Measurements from ENCODE around the gene OR1L6. TPM values are rescaled to one million over a fixed set of nuclear protein-coding genes. Genes with fewer than 3 reads are reported as not detected.

Gene OR1L6
- total and polyA plus RNA-seq, 12 donors: not detected

- H3K9me3 ChIP-seq (replicated peaks in 1 of 3): no peaks in the 10 kb centered on the region
- no peaks in the 10 kb centered on the region for H3K4me1 ChIP-seq (replicated peaks in 1 of 2)
- TF ChIP-seq POLR2A (IDR thresholded peaks at IDR 0.05) (no peak), CTCF (IDR thresholded peaks at IDR 0.05) (no peak)
- no peak overlapping the region for H3K4me3 ChIP-seq
- WGBS, 4 donors: 79 to 92% (median 83%) methylated on average over 4 of the region's 4 CpGs
- no peaks in the 10 kb centered on the region for H3K27me3 ChIP-seq
- H3K27ac ChIP-seq: no peak overlapping the region
- no peaks in the 10 kb centered on the region for H3K36me3 ChIP-seq (replicated peaks in 1 of 2)
- intact Hi-C loops (cut with DNase I): no loop called here
- no peak for DNase-seq
Measured at GRCh38 chr9:122786338-122786737, 44.2 kb downstream of the OR1L6 start.

DNA sequence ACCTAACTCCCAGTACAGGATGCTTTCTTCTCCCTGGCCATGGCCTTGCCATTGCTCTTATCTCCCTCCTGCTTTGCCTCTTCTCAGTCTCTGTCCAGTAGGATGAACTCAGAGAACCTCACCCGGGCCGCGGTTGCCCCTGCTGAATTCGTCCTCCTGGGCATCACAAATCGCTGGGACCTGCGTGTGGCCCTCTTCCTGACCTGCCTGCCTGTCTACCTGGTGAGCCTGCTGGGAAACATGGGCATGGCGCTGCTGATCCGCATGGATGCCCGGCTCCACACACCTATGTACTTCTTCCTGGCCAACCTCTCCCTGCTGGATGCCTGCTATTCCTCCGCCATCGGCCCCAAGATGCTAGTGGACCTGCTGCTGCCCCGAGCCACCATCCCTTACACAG, 46.7 kb downstream of the OR1L6 start, which contains the start of gene OR5C1:
Gene OR5C1, plus strand, starts transcription at position 103 of the 400 bp plus-strand sequence. Its CDS starts 0 bp downstream, at position 103.
- intact Hi-C loops (cut with DNase I): no loop called here
- Histone ChIP-seq H3K9me3 (replicated peaks in 1 of 3) (no peaks in the 10 kb centered on the region), H3K27ac (no peak within 1 kb of the TSS), H3K4me1 (replicated peaks in 1 of 2) (no peaks in the 10 kb centered on the region), H3K36me3 (replicated peaks in 1 of 2) (no peaks in the 10 kb centered on the region), H3K27me3 (no peaks in the 10 kb centered on the region), H3K4me3 (no peak within 1 kb of the TSS)
- 80 to 94% (median 92%) methylated on average over 3 to 12 of the region's 12 CpGs for WGBS, 4 donors
- no peak for DNase-seq
- TF ChIP-seq CTCF (IDR thresholded peaks at IDR 0.05) (no peak), POLR2A (IDR thresholded peaks at IDR 0.05) (no peak)

DNA sequence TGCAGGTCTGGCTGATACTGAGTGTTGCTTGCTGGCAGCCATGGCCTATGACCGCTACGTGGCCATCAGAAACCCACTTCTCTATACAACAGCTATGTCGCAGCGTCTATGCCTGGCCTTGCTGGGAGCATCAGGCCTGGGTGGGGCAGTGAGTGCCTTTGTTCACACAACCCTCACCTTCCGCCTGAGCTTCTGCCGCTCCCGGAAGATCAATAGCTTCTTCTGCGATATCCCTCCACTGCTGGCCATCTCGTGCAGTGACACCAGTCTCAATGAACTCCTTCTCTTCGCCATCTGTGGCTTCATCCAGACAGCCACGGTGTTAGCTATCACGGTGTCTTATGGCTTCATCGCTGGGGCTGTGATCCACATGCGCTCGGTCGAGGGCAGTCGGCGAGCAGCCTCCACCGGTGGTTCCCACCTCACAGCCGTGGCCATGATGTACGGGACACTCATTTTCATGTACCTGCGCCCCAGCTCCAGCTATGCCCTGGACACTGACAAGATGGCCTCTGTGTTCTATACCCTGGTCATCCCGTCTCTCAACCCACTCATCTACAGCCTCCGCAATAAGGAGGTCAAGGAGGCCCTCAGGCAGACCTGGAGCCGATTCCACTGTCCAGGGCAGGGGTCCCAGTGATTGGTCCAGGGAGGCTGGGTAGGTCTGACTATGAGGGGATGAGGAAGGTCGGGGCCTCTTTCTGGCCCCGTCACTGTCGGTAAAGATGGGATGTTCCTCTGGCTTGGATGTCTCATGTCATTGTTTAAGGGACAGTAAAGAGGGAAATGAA, 47.3 kb downstream of the OR1L6 start:
- no peak for DNase-seq
- Histone ChIP-seq H3K27me3 (no peaks in the 10 kb centered on the region), H3K36me3 (replicated peaks in 1 of 2) (no peaks in the 10 kb centered on the region), H3K9me3 (replicated peaks in 1 of 3) (no peaks in the 10 kb centered on the region), H3K4me1 (replicated peaks in 1 of 2) (no peaks in the 10 kb centered on the region), H3K27ac (no peak overlapping the region), H3K4me3 (no peak overlapping the region)
- no peak for TF ChIP-seq POLR2A (IDR thresholded peaks at IDR 0.05)
- no peak for TF ChIP-seq CTCF (IDR thresholded peaks at IDR 0.05)
- intact Hi-C loops (cut with DNase I): no loop called here
- 89 to 97% (median 93%) methylated on average over 26 to 28 of the region's 28 CpGs for WGBS, 4 donors

DNA sequence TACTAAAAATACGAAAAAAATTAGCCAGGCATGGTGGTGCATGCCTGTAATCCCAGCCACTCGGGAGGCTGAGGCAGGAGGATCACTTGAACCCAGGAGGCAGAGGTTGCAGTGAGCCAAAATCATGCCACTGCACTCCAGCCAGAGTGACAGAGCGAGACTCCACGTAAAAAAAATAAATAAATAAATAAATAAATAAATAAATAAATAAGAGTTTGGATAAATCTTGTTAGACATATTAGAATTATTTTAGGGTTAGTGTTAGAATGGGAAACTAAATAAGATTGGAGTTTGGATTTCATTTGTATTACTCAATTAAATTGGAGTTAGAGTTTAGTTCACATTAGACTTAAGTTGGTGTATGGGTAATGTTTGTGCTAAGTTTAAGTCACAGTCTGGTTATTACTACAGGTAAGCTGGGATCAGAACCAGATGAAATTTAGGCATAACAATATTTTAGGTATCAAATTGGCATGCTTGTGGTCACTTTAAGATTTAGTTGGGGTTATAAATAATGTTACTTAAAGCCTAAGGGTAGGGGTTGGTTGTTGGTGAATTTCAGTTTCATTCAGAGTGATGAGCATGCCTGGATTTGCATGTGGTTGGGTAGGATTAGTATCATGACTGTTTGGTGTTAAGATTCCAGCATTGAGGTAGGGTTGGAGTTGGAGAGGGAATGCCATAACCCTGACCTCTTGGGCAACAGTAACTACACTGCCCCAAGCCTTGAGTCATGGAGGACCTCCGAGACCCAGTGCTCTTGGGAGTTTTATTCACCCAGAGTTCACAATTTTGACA, 50.0 kb downstream of the OR1L6 start:
- Histone ChIP-seq H3K36me3 (replicated peaks in 1 of 2) (no peaks in the 10 kb centered on the region), H3K4me1 (replicated peaks in 1 of 2) (no peaks in the 10 kb centered on the region), H3K4me3 (no peak overlapping the region), H3K9me3 (replicated peaks in 1 of 3) (no peaks in the 10 kb centered on the region), H3K27ac (no peak overlapping the region), H3K27me3 (no peaks in the 10 kb centered on the region)
- WGBS, 4 donors: 83 to 87% (median 86%) methylated on average over 5 of the region's 5 CpGs
- TF ChIP-seq CTCF (IDR thresholded peaks at IDR 0.05): no peak
- TF ChIP-seq POLR2A (IDR thresholded peaks at IDR 0.05): no peak
- intact Hi-C loops (cut with DNase I): no loop called here
- DNase-seq: no peak

All from adrenal gland (tissue), 12 donors.